GM19324 (cell line): ENCODE results near the gene KCNJ12.

Experiments
- ATAC-seq: cut with Tn5 transposase; IDR thresholded peaks from one replicate; pipeline ENCODE4 v1.9.1; 2021; ENCODE audit warnings: mild to moderate bottlenecking, moderate library complexity; ENCODE audit not compliant: unreplicated experiment, low FRiP score

KCNJ12 gene

GRCh38 chr17:21463779-21464407, 87.7 kb downstream of the KCNJ12 start:
- no peak for ATAC-seq

DNA sequence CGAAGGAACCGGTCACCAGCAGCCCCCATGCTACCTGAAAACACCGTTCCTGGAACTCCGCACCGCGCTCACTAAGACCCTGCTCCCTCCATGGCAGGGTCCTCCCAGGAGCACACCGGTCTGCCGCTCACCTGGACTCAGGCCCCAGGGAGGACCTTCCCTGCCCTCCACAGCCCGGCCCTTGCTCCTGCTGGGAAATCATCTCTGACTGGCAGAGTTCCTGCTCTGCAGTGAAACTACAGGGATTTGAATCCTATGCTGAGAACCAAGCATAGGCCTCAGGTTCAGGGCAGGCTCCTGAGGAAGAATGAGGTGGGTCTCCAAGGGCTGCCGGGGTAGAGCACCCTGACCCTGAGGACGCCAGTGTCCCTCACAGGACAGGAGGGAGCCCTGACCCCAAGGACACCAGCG, 88.5 kb downstream of the KCNJ12 start:
- ATAC-seq: no peak

DNA sequence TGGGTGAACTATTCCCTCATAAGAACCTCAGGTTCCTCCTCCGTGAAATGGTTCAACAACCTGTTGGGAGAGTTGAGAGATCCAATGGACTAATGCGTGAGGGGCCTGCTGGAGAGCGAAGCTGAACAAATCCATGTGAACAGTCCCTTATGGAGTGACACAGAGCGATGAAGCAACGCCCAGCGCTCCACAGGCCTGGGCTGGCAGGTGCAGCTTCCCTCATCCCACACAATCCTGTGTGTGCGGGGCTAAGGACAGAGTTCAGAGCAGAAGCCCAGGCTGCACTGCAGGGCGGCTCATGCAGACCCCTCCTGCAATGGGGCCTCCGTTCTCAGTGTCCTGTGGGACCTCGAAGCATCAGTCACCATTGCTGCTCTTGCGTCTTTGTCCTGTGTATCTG, 90.4 kb downstream of the KCNJ12 start:
- no peak for ATAC-seq

DNA sequence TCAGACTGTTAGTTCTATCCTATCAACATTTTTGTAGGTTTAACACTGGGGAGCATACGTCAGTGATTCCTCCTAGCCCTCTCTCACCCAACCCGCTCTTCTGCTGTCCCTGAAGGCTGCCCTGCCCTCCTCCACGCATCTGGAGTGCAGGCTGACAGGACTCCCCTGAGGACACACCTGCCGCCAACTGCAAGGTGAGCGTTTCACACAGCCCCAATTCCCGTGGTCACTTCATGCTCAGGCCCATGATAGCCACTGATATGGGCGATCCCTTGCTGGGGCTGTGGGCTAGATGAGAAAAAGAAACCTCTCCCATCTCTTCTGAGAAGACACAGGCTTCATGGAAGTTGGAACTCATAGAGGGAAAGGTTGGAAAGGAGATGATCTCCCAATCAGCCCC, 91.0 kb downstream of the KCNJ12 start:
- ATAC-seq: no peak

- ATAC-seq: no peak
Measured at GRCh38 chr17:21467739-21468490, 91.8 kb downstream of the KCNJ12 start.
